Retinal pigment epithelial cell (primary cell): ENCODE measurements around the gene IAH1.

Experiments
- DNase-seq: peaks from one replicate; pipeline ENCODE4 v3.0.0-alpha.2; 2010; ENCODE audit warnings: low read depth
- H3K4me3 ChIP-seq: 2 replicates; pipeline ENCODE4 v1.5.1; 2011; ENCODE audit warnings: mild to moderate bottlenecking, low read length, control low read depth, moderate library complexity
- TF ChIP-seq, protein P1 (sequence below): conservative IDR thresholded peaks from 2 replicates; pipeline ENCODE4 v1.5.1; 2011; ENCODE audit warnings: low read depth, low read length, control low read depth, inconsistent platforms

The IAH1 gene

DNA sequence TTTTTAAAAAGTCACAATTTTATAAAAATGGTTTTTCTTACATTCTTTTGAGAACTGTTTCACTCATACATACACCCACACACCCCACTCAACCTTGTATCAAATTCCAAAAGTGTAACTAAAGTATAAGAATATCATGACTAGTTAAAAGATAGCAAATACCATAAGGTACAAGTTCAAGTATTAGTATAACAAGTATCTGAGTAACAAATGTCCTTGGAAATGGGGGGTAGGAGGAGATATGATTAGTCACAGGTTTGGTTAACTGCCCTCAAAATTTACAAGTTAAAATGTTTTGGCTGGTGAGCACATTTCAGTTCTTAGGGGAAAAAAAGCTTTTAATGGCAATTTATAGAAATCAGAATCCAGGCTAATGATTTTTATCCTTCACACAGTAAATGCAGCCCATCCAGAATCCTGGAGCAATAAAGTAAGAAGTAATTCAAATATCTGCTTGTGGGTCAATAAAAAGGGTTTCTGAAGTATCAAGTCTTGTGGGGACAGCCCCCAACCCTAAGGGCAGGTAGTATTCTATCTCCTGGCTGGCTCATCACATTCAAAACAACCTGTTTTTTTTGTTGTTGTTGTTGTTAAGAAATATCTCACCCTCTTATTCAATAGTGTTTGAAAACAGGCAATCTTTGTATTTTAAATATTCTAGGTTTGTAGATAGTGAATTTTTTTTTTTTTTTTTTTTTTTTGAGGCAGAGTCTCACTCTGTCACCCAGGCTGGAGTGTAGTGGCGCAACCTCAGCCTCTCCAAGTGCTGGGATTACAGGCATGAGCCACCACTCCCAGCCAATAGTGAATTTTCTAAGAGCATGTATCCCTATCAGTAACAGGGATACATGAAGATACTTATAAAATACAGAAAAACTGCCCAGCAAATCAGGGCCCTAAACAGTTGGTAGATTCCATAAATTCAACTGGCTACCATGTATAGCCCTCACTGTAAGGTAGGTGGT, 14.5 kb downstream of the IAH1 start:
- TF ChIP-seq, protein P1, sequence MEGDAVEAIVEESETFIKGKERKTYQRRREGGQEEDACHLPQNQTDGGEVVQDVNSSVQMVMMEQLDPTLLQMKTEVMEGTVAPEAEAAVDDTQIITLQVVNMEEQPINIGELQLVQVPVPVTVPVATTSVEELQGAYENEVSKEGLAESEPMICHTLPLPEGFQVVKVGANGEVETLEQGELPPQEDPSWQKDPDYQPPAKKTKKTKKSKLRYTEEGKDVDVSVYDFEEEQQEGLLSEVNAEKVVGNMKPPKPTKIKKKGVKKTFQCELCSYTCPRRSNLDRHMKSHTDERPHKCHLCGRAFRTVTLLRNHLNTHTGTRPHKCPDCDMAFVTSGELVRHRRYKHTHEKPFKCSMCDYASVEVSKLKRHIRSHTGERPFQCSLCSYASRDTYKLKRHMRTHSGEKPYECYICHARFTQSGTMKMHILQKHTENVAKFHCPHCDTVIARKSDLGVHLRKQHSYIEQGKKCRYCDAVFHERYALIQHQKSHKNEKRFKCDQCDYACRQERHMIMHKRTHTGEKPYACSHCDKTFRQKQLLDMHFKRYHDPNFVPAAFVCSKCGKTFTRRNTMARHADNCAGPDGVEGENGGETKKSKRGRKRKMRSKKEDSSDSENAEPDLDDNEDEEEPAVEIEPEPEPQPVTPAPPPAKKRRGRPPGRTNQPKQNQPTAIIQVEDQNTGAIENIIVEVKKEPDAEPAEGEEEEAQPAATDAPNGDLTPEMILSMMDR = no peak
- no peak for DNase-seq
- H3K4me3 ChIP-seq = no peak overlapping the region

DNA sequence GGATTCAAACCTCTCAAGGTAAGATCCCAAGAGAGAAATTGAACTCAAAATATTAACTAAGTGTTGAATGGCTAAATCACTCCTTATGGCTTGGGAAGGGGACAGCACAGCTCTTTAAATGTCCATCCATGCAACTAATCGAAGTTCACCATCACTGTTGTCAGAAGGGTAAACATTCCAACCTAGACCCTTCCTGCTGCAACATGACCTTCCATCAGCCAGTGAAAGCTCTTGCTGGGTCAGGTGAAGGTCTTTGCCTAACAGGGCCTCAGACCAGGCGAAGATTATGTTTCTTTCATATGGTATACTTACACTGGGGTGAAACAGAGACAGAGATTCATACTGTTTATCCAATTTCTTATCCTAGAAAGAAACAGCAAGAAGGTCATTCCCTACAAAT, 16.4 kb downstream of the IAH1 start:
- TF ChIP-seq, protein P1 = no peak
- no peak overlapping the region for H3K4me3 ChIP-seq
- DNase-seq = no peak

DNA sequence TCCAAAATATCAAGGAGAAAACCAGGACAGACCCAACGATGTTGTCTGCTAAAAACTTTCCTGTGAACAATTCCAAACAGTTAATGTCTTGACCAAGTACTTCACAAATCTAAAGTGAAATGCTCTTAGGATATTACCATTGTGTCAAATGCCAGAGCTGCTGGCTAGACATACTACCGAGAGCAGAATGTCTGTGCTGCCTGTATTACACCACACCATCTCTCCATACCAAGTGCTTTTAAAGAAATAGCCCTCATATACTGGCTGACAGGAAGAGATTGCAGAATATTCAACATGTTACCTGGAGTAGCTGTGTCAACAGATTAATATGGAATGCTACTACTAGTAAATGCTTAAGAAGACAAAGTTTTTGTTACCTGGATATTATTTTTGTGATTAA, 18.6 kb downstream of the IAH1 start:
- TF ChIP-seq, protein P1 = no peak
- H3K4me3 ChIP-seq = no peak overlapping the region
- DNase-seq = no peak

DNA sequence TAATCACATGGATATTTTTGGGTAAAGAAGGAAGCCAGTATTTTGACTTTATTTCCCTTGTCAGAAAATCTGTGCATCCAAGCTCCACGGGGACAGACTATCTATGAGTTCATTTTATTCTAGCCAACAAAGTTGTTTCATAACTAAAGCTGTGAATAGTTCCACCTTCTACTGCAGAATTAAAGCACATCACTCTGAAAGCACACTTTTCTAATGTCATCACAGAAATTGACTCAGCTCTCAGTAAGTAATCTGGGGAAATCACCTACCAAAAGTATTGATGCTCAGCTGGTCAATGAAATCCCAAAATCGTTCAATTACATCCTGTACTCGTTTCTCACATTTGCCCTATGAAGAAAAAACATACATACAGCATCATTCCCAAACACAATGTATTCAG, 19.1 kb downstream of the IAH1 start:
- TF ChIP-seq, protein P1 = no peak
- no peak overlapping the region for H3K4me3 ChIP-seq
- DNase-seq = no peak

DNA sequence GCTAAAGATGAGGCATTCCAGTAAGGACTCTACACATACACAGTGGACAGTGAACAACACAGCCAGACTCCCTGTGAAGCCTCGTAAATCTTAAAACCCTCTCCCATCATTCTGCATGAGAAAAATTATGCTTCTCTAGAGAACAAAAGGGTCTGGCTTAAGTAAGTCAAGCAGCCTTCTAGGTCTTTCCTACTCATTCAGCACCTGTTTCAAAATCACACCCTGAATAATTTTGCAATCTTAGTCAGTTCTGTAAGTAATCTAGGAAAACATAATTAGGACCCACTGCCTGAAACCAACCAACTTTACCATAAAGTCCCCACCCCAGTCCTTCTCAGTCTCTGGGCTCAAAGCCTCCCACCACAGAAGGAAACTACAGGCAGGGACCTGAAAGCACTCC, 19.7 kb downstream of the IAH1 start:
- DNase-seq = no peak
- no peak overlapping the region for H3K4me3 ChIP-seq
- TF ChIP-seq, protein P1 = no peak

DNA sequence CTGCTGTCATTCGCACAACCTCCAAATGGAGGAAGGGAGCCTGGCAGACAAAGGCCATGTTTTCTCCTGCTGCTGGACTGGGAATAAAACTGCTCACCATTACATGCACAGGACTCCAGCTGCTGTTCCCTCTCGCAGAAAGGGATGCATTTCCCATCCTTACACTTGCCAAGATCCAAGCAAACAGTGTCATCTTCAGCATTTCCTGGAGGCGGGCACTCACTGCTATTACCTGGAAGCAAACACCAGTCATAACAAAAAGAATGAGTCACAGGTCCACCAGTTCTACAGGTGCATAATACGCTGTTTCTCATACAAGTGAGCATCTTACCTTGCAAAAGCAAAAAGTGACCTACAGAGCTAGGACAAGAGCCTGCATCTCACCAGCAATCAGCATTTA, 22.7 kb downstream of the IAH1 start:
- TF ChIP-seq, protein P1 = no peak
- H3K4me3 ChIP-seq = no peak overlapping the region
- DNase-seq = no peak

DNA sequence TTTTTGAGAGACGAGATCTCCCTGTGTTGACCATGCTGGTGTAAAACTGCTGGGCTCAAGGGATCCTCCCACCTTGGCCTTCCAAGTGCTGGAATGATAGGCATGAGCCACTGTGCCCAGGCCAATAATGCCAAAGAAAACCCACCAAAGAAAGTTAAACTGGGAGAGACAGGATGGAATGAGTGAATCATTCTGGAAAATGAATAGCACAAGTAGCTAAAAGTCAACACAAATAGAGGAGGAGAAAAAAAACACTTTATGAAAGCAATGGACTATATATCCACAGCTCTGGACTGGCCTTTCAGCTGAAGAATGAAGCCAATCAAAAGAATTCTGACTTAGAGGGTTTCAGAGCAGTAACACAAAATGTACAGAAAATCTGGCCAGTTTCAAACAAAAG, 23.9 kb downstream of the IAH1 start:
- TF ChIP-seq, protein P1 = no peak
- no peak for DNase-seq
- no peak overlapping the region for H3K4me3 ChIP-seq
